GM21447 (cell line): ENCODE measurements around the gene TVP23B.
"Not testable (repeated sequence)": the region's sequence is repeated elsewhere in the genome, so short reads cannot be mapped to it uniquely, and the experiment has no call there.

Experiments used
- ATAC-seq: cut with Tn5 transposase; IDR thresholded peaks from one replicate; pipeline ENCODE4 v1.9.1; 2021; ENCODE audit not compliant: unreplicated experiment

TVP23B gene

GRCh38 chr17:18780991-18781718, at the start of gene TVP23B:
TSS of gene TVP23B (plus strand) at chr17:18781183. CDS start at chr17:18781294, 111 bp downstream.
- ATAC-seq: peak; percentile 99

- not testable (repeated sequence) for ATAC-seq
Observed at GRCh38 chr17:18732438-18732837, 48.5 kb upstream of the TVP23B start.

- ATAC-seq: not testable (repeated sequence)
Observed at GRCh38 chr17:18733350-18733749, 47.6 kb upstream of the TVP23B start.

GRCh38 chr17:18739616-18740391, 41.2 kb upstream of the TVP23B start:
- not testable (repeated sequence) for ATAC-seq

- ATAC-seq: not testable (repeated sequence)
Observed at GRCh38 chr17:18741228-18741627, 39.8 kb upstream of the TVP23B start.

GRCh38 chr17:18743699-18744421, 37.1 kb upstream of the TVP23B start, which contains the start of gene FBXW10:
TSS of gene FBXW10 (plus strand) at chr17:18744054. CDS start at chr17:18744245, 191 bp downstream.
- not testable (repeated sequence) for ATAC-seq

GRCh38 chr17:18744726-18745125, 36.3 kb upstream of the TVP23B start:
- ATAC-seq: not testable (repeated sequence)

GRCh38 chr17:18746551-18746950, 34.4 kb upstream of the TVP23B start:
- not testable (repeated sequence) for ATAC-seq

GRCh38 chr17:18747501-18747900, 33.5 kb upstream of the TVP23B start:
- not testable (repeated sequence) for ATAC-seq

GRCh38 chr17:18750242-18750641, 30.7 kb upstream of the TVP23B start:
- not testable (repeated sequence) for ATAC-seq

GRCh38 chr17:18753829-18754409, 27.1 kb upstream of the TVP23B start:
- not testable (repeated sequence) for ATAC-seq

GRCh38 chr17:18755969-18756368, 25.0 kb upstream of the TVP23B start:
- ATAC-seq: not testable (repeated sequence)

GRCh38 chr17:18757368-18758044, 23.5 kb upstream of the TVP23B start:
- ATAC-seq: not testable (repeated sequence)

- ATAC-seq: not testable (repeated sequence)
Observed at GRCh38 chr17:18758344-18758743, 22.6 kb upstream of the TVP23B start.

- ATAC-seq: not testable (repeated sequence)
Observed at GRCh38 chr17:18760221-18760620, 20.8 kb upstream of the TVP23B start.

- ATAC-seq: not testable (repeated sequence)
Observed at GRCh38 chr17:18770572-18770971, 10.4 kb upstream of the TVP23B start.

- ATAC-seq: not testable (repeated sequence)
Observed at GRCh38 chr17:18771066-18771465, 9.9 kb upstream of the TVP23B start.

GRCh38 chr17:18772471-18772870, 8.5 kb upstream of the TVP23B start:
- ATAC-seq: no peak

- not testable (repeated sequence) for ATAC-seq
Observed at GRCh38 chr17:18781805-18782204, 822 bp downstream of the TVP23B start.

GRCh38 chr17:18785933-18786332, 5.0 kb downstream of the TVP23B start:
- ATAC-seq: not testable (repeated sequence)
